ENCODE results near the gene ABR. TPM values are rescaled to one million over a fixed set of nuclear protein-coding genes. Genes with fewer than 3 reads are reported as not detected.
"Not testable (repeated sequence)": the region's sequence is repeated elsewhere in the genome, so short reads cannot be mapped to it uniquely, and the experiment has no call there.

The ABR gene
- polyA plus RNA-seq, 12 donors = 26.7 to 67.1 (median 33.2) TPM; not detected in 1

DNA sequence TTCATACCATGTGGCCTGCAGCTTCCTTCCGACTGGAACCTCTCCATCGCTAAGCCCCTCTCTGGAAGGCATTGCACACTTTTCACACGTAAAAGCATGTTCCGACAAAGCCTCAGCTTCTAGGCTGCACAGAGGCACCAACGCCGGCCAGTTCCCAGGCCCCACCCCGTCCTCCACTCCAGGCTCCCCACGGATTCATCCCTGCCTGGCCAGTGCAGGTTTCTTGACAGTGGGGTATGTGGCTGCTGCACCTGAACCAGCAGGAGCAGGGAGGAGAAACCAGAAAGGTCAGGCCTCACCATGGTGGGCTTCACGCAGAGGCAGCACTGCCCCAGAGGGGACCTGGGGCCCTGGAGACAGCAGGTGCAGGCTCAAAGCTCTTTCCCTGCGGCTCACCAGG, 168.6 kb downstream of the ABR start:
- DNase-seq = no peak

DNA sequence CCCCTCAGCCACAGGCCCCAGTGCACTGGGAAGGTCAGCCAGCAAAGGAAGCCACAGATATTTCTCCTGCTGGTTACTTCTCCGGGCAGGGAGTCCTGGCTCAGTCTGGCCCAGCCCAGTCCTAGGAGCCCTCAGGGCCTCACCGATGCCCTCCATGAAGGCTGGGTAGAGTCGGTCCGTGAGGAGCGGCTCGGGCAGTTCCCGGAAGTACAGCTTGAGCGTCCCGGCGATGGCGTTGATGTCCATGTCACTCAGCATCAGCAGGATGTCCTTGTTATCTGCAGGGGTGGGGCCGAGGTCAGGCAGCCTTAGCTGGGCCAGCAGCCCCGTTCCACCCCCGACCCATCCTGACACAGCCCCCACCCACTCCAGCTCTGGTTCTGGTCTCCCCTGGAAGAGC, 169.2 kb downstream of the ABR start:
- DNase-seq = no peak

DNA sequence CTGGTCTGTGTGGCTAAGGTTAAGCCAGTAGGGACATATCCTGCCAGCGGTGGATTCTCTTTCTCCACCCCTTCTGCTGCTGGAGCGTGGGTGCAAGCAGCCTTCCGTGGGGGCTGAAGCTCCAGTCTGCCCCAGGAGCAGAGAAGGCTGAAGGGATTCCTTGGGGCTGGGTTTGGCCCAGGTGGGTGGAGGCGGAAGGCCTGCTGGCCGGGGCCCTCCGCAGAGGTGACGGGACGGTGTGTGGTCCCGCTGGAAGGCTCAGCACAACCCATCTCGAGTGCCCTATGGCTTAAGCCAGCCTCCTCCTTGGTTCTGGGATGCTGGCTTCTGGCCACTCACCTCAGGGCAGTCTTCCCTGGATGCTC, 169.7 kb downstream of the ABR start:
- no peak for DNase-seq

DNA sequence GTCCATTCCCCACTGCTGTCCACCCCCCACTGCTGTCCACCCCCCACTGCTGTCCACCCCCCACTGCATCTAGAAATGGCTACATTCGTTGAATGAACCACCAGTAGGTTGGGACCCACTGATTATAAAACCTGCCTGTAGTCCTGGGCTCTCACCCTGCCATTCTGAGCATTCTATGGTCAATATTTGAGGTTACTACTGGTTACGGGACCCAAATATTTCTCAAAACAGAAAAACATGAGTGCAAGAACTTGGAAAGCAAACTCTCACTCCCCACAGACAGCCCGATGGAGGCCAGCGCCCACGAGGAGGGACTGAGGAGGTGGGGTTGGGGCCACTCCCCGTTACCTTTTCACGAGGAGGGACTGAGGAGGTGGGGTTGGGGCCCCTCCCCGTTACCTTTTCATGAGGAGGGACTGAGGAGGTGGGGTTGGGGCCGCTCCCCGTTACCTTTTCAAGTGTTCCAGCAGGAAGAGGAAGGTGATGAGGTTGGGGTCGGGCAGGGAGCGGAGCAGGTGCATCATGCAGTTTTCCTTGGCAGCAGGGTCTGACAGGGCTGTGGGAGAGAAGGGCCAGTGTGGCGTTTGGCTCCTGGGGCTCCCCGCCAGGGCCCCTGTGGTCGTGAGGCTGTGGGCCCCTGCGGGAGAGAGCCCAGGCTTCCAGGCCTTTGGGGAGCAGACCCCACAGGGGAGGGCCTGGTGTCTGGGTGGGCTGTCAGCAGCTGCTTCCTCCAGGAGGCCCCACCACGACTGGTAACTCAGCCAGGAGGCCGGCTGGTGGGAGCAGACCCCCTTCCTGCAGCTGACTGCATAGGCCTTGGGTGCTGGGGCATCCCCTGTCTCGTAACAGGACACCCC, 170.3 kb downstream of the ABR start:
- DNase-seq = no peak

DNA sequence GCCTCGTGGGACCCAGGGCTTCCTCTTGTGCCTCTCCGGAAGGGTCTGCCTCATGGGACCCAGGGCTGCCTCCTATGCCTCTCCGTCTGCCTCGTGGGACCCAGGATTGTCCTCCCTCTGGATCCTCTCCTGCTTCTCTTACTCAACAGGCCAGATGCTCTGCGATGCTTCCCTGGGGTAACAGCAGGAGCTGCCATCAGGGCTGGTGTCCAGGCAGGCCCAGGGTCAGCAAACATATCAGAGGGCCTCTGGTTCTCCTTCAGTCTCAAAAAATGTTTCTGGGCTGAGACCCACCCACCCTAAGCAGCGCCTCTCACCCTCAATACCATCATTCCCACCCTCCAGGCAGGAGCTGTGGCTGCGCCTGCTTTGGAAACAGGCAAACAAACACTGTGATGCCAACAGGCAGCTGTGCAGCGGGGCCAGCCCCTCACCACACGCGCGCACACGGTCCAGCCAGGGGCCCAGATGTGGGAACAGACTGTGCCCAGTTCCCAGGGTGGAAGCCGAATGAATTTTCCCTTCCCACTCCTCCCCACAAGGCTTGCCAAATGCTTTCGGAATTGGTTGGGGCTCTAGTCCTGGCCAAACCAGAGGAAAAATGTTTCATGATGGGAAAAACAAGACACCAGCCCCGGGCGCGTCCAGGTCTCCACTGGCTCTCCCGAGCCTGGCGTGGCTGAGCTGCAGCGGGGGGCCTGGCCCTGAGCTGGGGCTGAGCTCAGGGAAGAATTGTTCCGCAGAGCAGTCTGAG, 171.6 kb downstream of the ABR start:
- peak; percentile 83 for DNase-seq

DNA sequence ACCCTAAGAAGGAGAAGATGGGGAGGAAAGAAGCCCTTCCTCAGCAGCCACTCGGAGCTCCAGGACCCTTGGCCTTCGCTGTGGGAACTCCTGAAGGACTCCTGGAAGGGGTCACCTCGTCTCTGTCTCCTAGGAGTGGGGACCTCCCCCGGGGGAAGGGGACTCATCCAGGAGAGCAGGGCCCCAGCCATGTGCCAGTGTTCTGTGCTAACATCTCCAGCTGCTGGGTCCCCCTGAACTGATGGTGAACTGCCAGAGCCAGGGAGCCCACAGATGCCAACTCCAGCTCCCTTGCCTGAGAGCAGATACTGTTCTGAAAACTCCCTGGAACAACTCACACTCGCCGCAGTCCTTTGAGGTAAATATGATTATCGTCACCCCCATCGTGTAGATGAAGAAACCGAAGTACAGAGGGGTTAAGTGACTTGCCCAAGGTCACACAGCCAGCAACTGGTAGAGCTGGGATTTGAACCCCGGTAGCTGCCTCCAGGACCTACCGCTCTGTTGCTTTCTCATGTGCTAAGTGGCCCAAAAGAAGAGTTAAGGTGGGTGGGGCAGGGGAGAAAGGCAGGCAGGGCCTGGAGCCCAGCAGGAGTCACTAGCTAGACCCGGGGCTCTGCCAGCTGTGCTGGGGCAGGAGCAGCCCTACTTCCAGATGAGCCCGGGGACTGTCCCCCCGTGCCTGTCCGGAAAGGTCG, 172.3 kb downstream of the ABR start:
- no peak for DNase-seq

DNA sequence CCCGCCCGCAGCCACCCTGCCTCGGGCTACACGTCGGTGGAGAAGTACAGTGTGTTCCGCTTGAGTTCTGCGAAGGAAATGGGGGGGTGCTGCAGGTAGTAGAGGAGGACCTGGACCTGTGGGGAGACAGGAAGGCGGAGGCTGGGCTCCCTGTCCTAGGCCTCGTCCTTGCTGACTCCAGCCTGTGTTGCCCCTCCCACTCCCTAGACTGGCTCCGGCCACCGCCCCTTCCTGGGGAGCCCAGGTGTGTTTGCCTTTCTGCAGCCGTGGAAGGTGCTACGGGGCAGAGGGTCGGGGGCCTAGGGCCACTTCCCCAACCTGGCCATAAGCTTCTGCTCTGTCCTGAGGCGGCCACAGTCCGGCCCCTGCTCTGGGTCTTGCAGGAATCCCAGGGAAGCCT, 173.7 kb downstream of the ABR start:
- no peak for DNase-seq

DNA sequence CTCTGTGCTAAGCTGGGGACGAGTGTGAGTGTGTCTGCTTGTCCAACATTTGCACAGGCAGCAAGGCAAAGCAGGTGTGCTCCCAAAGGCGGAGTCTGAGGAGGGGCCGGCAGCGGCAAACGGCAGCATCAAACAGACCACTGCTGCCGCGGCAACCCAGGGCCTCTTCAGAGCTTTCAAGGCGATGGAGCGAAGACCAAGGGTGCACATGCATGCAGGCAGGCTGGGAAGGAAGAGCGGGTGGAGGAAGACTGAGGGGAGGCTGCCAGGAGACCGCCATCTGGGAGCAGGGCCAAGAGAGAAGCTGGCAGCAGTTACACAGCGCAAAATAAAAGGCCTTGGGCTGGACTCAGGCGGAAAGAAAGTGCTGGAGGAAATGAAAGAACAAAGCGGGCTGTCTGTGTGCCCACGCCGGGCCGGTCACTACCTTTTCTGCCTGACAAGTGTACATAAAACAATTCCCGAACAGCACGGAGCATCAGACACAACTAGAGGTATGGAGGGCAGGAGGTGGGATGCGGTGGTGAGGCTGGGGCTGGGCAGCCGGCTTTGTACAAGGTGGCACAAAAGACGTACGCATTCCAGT, 174.3 kb downstream of the ABR start:
- peak; percentile 75 for DNase-seq

DNA sequence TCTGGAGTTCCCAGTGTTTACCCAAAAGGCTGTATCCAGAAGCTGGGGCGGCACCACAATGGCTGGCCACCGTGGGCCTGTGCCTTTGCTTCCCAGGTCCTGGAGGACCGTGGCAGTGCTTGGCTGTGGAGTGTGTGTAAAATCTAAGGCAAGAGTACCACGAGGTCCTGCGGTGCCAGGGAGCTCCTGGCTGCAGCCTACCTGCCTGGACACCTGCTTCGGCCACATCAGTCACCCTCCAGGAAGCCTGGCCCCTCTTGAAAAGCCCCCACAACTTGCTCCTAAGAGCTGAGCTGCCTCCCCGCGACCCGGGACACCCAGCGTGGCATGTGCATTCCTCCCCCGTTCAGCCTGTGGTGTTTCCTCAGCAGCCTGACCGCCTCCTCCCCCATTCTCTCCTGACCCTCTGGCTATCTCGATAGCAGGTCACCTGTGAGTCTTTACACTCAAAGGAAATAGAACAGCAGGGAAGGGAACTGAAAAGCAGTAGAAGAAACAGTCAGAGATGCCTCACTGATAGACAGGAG, 174.9 kb downstream of the ABR start:
- DNase-seq = no peak

DNA sequence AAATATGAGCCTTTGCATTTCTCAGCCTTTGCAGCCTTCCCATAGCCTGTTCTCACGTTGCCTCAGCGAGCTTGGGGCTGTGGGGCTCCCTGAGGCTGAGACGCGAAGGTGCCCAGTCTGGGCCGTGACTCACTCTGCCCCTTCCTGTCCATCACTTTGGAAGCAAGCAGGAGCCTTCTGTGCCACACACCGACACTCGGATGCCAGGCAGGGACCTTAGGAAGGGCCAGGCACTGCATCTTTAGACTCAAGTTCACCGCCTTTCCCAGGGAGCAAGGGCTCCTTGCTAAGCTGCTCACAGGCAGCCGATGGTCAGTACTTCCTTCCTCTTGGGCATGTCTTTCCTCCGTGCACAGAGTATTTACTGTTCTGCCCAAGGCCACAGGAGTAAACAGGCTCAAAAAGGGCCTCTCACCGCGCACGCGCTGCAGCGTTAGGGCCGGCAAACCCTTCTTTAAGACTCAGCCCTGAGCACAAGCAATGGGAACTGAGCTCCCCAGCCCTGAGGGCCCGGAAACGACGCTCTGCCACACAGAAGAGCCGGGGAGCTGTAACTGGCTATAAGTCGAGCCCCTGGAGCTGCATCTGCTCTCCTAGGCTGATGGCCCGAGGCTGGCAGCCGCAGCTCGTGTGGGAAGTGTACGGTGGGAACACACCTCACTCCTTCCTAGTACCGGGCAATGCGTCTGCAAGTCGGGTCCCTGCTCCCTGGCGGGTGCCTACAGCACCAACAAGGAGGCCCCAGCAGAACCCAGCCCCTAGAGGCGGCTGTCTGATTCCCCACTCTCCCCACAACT, 175.6 kb downstream of the ABR start:
- DNase-seq = no peak

DNA sequence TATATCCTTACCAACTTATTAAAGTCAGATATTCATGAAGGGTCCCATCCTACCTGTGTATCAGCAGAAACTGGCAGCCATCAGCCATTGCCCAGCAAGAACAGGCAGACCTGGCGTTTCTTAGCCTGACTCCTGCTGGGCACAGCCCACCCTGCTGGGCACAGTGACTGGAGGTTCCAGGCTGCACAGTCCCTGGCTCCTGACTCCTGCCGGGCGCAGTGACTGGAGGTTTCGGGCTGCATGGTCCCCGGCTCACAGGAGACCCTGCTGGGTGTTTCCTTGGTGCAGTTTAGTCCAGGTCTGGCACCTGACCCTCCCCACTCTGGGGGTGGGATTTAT, 176.2 kb downstream of the ABR start:
- DNase-seq = no peak

DNA sequence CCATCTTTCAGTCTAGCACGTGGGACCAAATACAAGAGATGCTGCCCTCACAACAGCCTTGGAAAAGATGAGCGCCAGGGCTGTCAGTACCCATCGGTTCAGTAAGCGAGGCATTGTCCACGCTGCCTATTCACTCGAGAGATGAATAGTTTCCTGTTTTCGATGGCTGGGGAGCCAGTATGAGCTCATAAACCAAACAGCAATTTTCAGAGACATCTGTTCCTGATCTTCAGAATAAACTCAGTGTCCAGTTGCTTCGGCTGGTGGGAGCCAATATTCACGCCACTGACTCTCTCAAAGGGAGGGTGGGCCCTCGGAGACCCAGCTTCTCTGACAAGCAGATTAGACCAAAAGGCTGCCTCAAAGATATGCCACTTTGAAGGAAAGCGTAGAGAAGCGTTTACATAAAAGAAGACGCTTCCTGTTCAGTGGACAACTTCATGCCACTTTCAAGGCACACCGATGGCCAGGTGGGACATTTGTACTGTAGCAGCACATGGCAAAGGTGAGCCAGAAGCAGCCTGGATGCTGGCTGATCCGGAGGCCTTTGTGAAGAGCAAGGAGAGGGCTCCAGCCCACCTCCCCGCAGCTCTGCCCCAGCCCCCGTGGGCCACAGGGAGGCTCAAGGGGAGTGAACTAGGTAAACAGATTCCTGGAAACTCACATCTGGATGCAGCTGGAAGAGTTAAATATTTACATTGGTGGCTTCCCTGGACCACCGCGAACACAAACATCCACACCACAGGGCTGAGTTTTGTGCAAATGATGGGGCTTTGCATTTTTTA, 176.8 kb downstream of the ABR start:
- no peak for DNase-seq

DNA sequence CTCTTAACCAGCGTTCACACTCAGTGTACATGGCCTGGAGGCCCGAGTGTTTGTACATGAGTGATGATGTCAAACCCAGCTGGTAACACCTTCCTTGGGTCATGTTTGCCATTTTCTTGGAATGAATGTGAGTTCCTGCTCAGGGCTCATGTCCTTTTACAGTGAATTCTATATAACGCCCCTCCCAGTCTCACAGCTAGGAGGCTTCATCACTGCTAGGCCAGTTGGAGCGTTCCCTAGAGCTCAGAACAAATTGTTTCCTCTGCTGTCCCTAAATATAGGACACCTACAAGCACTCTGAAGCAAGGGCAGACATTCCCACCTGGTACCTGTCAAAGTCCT, 177.4 kb downstream of the ABR start:
- DNase-seq = no peak

DNA sequence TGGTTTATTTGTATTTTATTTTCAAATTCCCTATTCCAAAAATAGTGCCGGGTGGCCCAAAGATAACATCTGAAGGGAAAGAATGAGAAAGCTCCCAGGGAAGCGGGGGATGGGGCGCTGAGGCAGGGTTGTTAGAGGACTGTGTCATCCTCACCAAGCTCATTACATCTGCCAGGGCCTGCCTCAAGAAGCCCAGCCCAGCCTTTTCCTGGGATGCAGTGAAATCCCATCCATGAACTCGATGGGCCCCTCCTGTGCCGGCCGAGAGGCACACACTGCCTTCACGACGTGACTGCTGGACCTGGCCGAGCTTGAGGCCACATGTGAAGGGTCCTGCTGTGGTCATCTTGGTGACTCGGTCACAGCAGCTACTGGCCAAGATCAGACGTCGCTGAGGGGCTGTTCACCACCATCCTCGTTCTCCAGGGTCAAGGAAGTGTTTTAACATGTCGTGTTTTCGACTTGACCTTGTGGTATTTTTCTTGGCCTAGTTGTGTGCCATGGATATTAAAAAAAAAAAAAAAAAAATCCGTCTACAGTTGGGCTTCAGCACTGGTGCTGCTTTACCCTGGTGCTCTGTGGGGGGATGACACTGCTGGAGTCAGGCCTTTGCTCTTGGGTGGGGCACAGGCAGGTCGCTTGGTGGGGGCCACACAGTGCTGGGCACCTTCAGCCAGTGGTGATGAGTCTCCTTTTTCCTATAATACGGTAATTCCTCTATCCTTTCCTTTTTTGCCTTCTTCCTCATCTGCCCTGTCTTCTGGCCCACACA, 178.0 kb downstream of the ABR start:
- DNase-seq = no peak

DNA sequence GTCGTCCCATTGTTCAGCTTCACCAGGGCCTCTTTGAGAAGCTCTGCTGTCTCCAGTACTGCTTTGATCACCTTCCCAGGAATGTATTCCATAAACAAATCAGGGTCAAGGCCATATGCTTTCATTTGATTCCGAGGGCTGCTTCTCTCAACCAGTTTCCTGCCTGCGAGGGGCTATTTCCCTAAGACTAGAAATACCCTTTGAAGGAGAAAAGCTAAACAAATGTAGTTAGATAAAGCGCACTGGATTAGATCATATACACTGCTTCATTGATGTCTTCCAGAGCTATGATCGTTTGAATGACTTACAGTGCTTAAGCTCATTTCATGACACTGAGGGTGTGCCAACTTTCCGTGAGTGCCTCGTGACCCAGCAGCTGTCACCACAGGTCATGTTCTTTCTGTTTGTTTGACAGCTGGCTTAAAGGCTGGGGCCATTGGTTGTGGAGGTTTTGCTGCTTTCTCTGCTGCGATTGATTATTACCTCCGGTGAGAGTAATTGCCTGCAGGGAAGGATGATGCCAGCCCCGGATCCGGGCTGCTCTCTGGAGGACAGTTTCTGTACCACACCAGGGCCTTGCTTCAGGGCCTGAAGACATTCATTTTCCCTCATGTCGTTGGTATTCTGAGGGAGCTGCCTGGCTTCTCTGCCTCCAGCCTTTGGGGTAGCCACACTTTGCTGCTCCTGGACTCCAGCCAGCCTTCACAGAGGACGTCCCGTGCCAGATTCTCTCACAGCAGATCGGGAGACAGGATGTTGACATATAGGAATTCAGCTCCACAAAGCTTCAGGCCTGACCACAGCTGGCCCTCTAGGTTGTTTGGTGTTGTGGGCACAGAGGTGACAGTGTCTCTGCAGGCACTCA, 179.0 kb downstream of the ABR start:
- no peak for DNase-seq

DNA sequence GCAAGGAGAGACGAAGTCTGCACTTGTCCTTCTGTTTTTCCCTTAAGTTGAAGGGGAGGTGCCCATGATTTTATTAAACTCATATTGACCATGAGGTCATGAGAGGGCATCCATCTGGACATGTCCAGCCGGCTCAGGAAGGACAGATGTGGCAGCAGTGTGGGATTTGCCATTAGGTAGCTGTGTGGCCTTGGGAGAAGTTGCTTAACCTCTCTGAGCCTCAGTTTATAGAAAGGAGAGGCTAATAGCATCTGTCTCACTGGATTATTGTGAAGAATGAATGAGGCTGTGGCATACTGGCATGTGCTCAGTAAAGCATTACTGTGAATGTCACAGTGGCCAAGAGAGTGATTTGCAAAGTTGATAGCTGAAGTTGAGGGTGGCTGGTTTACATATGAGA, 181.7 kb downstream of the ABR start:
- DNase-seq = no peak

DNA sequence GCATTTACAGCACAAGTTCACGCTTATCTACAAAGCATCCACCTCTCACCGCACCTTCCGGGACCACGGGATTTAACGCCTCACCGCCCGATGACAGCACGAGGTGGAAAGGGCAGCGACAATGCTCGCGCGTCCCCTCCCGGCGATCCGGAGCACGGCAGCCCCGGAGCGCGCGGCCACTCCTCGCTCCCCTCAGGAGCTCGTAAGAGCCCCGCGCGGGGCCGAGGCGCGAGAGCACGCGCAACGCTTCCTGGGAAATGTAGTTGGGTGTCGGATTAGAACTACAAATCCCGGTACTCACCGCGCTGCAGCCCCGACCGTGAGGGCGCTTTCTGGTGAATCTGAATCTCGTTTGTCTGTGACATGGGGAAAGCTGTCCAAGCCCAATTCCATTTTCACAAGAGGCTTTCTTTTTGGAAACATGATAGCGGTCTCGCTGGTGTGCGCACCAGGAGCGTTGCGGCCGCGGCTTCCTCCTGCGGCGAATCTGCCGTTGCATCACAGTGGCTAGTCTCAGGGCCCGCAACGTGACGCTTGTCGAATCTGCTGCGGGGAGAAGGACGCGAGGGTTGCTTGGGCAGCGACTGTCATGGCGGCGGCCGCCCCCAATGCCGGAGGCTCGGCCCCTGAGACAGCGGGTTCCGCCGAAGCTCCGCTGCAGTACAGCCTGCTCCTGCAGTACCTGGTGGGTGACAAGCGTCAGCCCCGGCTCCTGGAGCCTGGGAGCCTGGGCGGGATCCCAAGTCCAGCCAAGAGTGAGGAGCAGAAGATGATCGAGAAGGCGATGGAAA, 183.0 kb downstream of the ABR start, which contains the start of gene TIMM22:
TSS of gene TIMM22 (plus strand) at position 576 of the 791 bp plus-strand sequence. CDS start at position 590, 14 bp downstream.
- peak; percentile 97 for DNase-seq

DNA sequence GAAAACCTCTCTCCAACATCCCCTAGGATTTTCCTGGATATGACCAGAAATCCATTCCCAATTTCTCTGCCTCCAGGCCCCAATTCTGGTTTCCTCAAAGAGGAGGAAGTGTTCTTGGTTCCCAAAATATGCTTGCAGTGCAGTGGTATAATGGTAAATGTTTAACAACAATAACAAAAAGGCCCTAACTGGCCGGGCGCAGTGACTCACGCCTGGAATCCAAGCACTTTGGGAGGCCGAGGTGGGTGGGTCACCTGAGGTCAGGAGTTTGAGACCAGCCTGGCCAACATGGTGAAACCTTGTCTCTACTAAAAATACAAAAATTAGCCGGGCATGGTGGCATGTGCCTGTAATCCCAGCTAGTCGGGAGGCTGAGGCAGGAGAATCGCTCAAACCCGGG, 184.5 kb downstream of the ABR start:
- not testable (repeated sequence) for DNase-seq

Measured in muscle of arm (tissue), 12 donors.